ENCODE results near the gene TUT7.

- TF ChIP-seq CTCF (conservative IDR thresholded peaks at IDR 0.05) = no peak
- no peak for TF ChIP-seq EZH2 (IDR thresholded peaks at IDR 0.05; ENCODE audit: low read depth)
Measured at GRCh38 chr9:86402591-86402990, 48.4 kb upstream of the TUT7 start.

All from PC-9 (cell line).